ENCODE data around the gene E2F6. TPM values are rescaled to one million over a fixed set of nuclear protein-coding genes. Genes with fewer than 3 reads are reported as not detected.

Gene E2F6
- total and polyA plus RNA-seq, 2 of the 8 experiments (the other 6 are each of a cell fraction or from before 2014, with no cell fraction given): 8.3 to 14.9 TPM

DNA sequence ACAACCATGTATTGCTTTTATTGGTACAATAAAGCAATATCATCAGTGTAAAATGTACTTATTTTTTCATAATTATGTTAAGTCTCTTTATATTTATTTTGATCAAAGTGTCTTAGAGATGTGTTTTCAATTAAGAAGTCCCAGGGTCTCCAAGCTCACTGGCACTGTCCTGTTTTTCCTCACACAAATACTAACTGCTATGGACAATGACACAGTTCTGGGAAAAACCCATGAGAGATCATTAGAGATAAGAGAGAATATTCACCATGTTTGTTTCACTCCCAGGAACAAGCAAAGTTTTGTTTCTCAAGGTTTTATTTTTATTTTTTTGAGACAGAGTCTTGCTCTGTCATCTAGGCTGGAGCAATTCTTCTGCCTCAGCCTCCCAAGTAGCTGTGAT lies 38.7 kb downstream of the E2F6 start (continued):
- TF ChIP-seq, protein P1, sequence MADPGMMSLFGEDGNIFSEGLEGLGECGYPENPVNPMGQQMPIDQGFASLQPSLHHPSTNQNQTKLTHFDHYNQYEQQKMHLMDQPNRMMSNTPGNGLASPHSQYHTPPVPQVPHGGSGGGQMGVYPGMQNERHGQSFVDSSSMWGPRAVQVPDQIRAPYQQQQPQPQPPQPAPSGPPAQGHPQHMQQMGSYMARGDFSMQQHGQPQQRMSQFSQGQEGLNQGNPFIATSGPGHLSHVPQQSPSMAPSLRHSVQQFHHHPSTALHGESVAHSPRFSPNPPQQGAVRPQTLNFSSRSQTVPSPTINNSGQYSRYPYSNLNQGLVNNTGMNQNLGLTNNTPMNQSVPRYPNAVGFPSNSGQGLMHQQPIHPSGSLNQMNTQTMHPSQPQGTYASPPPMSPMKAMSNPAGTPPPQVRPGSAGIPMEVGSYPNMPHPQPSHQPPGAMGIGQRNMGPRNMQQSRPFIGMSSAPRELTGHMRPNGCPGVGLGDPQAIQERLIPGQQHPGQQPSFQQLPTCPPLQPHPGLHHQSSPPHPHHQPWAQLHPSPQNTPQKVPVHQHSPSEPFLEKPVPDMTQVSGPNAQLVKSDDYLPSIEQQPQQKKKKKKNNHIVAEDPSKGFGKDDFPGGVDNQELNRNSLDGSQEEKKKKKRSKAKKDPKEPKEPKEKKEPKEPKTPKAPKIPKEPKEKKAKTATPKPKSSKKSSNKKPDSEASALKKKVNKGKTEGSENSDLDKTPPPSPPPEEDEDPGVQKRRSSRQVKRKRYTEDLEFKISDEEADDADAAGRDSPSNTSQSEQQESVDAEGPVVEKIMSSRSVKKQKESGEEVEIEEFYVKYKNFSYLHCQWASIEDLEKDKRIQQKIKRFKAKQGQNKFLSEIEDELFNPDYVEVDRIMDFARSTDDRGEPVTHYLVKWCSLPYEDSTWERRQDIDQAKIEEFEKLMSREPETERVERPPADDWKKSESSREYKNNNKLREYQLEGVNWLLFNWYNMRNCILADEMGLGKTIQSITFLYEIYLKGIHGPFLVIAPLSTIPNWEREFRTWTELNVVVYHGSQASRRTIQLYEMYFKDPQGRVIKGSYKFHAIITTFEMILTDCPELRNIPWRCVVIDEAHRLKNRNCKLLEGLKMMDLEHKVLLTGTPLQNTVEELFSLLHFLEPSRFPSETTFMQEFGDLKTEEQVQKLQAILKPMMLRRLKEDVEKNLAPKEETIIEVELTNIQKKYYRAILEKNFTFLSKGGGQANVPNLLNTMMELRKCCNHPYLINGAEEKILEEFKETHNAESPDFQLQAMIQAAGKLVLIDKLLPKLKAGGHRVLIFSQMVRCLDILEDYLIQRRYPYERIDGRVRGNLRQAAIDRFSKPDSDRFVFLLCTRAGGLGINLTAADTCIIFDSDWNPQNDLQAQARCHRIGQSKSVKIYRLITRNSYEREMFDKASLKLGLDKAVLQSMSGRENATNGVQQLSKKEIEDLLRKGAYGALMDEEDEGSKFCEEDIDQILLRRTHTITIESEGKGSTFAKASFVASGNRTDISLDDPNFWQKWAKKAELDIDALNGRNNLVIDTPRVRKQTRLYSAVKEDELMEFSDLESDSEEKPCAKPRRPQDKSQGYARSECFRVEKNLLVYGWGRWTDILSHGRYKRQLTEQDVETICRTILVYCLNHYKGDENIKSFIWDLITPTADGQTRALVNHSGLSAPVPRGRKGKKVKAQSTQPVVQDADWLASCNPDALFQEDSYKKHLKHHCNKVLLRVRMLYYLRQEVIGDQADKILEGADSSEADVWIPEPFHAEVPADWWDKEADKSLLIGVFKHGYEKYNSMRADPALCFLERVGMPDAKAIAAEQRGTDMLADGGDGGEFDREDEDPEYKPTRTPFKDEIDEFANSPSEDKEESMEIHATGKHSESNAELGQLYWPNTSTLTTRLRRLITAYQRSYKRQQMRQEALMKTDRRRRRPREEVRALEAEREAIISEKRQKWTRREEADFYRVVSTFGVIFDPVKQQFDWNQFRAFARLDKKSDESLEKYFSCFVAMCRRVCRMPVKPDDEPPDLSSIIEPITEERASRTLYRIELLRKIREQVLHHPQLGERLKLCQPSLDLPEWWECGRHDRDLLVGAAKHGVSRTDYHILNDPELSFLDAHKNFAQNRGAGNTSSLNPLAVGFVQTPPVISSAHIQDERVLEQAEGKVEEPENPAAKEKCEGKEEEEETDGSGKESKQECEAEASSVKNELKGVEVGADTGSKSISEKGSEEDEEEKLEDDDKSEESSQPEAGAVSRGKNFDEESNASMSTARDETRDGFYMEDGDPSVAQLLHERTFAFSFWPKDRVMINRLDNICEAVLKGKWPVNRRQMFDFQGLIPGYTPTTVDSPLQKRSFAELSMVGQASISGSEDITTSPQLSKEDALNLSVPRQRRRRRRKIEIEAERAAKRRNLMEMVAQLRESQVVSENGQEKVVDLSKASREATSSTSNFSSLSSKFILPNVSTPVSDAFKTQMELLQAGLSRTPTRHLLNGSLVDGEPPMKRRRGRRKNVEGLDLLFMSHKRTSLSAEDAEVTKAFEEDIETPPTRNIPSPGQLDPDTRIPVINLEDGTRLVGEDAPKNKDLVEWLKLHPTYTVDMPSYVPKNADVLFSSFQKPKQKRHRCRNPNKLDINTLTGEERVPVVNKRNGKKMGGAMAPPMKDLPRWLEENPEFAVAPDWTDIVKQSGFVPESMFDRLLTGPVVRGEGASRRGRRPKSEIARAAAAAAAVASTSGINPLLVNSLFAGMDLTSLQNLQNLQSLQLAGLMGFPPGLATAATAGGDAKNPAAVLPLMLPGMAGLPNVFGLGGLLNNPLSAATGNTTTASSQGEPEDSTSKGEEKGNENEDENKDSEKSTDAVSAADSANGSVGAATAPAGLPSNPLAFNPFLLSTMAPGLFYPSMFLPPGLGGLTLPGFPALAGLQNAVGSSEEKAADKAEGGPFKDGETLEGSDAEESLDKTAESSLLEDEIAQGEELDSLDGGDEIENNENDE (IDR thresholded peaks at IDR 0.05; ENCODE audit: insufficient replicate concordance, low read length): no peak
- TF ChIP-seq, protein P2, sequence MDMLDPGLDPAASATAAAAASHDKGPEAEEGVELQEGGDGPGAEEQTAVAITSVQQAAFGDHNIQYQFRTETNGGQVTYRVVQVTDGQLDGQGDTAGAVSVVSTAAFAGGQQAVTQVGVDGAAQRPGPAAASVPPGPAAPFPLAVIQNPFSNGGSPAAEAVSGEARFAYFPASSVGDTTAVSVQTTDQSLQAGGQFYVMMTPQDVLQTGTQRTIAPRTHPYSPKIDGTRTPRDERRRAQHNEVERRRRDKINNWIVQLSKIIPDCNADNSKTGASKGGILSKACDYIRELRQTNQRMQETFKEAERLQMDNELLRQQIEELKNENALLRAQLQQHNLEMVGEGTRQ (IDR thresholded peaks at IDR 0.05; ENCODE audit: low read length): no peak
- TF ChIP-seq TCF12 (IDR thresholded peaks at IDR 0.05; ENCODE audit: low read depth, low read length): no peak
- no peak for TF ChIP-seq JUN (IDR thresholded peaks at IDR 0.05; ENCODE audit: low read depth, low read length)
- no peak for TF ChIP-seq HDAC6 (IDR thresholded peaks at IDR 0.05; ENCODE audit: low read depth, low read length)
- no peak for TF ChIP-seq SIN3A (conservative IDR thresholded peaks at IDR 0.05 in 1 of 2, IDR thresholded peaks at IDR 0.05 in 1 of 2; ENCODE audit: low read depth in 1 of 2, low read length in 2 of 2)

All from H1 (cell line).